Progenitor cell of endocrine pancreas (in vitro differentiated cells): ENCODE data around the gene GCKR. TPM values are rescaled to one million over a fixed set of nuclear protein-coding genes. Genes with fewer than 3 reads are reported as not detected.
"Not testable (repeated sequence)": the region's sequence is repeated elsewhere in the genome, so short reads cannot be mapped to it uniquely, and the experiment has no call there.

Experiments used
- DNase-seq: peaks from one replicate; pipeline ENCODE4 v3.0.0; 2021; ENCODE audit warnings: low spot score; ENCODE audit not compliant: unreplicated experiment
- H3K27ac Mint-ChIP-seq: 2 replicates; pipeline ENCODE4 v1.8.0; 2021; ENCODE audit warnings: mild to moderate bottlenecking, moderate library complexity, mixed read lengths
- H3K27me3 Mint-ChIP-seq: 2 replicates; pipeline ENCODE4 v1.8.0; 2021; ENCODE audit warnings: mixed read lengths
- H3K36me3 Mint-ChIP-seq: 2 replicates; pipeline ENCODE4 v1.8.0; 2022; ENCODE audit warnings: mixed read lengths; ENCODE audit not compliant: insufficient read depth
- H3K4me1 Mint-ChIP-seq: 2 replicates; pipeline ENCODE4 v1.8.0; 2021; ENCODE audit warnings: low read depth, mixed read lengths
- H3K4me3 Mint-ChIP-seq: 2 replicates; pipeline ENCODE4 v1.8.0; 2021; ENCODE audit warnings: low read depth, mild to moderate bottlenecking, moderate library complexity, mixed read lengths
- H3K9me3 Mint-ChIP-seq: 2 replicates; pipeline ENCODE4 v1.8.0; 2021; ENCODE audit warnings: low read depth, mixed read lengths
- CTCF ChIP-seq: fragments of 200-600 bp; sonication (generic); IDR thresholded peaks from one replicate; pipeline ENCODE4 v1.5.0; 2021; ENCODE audit warnings: antibody characterized with exemption, mild to moderate bottlenecking; ENCODE audit not compliant: unreplicated experiment
- total RNA-seq: library from RNA; stranded (reverse); gene quantifications from 2 replicates; pipeline ENCODE4 v1.2.1, GENCODE V29; 2021

GCKR gene
- total RNA-seq, 1 donor from 2014 or later: 2.8 TPM

DNA sequence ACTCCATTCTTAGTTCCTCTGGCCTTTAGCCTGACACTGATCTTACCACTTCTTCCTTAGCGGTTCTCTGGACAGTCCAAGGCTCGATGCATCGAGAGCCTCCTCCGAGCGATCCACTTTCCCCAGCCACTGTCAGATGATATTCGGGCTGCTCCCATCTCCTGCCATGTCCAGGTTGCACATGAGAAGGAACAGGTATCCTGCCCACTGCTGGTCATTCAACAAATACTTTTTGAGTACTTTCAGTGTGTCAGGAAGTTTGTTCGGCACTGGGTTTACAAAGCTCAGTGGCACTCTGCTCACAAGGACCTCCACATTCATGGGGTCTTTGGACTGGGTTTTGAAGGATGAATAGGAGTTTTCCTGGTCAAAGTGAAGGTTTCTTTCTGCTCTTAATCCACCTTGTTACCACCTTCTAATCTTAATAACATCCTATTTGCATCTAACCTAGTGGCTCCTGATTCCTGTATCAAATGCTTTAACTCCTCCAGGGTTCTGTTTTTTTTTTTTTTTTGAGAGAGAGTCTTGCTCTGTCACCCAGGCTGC is 25.8 kb downstream of the GCKR start:
- no peaks in the 10 kb centered on the region for H3K9me3 Mint-ChIP-seq
- no peak for TF ChIP-seq CTCF
- H3K4me1 Mint-ChIP-seq: peaks cover 8% of the 10 kb centered on the region
- DNase-seq: no peak
- no peaks in the 10 kb centered on the region for H3K36me3 Mint-ChIP-seq
- no peaks in the 10 kb centered on the region for H3K27me3 Mint-ChIP-seq
- H3K27ac Mint-ChIP-seq: no peak overlapping the region
- no peak overlapping the region for H3K4me3 Mint-ChIP-seq

- H3K36me3 Mint-ChIP-seq: peaks cover 1% of the 10 kb centered on the region
- no peak for DNase-seq
- H3K4me1 Mint-ChIP-seq: no peaks in the 10 kb centered on the region
- no peaks in the 10 kb centered on the region for H3K9me3 Mint-ChIP-seq
- H3K27ac Mint-ChIP-seq: no peak overlapping the region
- TF ChIP-seq CTCF: no peak
- H3K4me3 Mint-ChIP-seq: no peak overlapping the region
- no peaks in the 10 kb centered on the region for H3K27me3 Mint-ChIP-seq
These were observed 30.5 kb downstream of the GCKR start for GRCh38 chr2:27527182-27527581.

DNA sequence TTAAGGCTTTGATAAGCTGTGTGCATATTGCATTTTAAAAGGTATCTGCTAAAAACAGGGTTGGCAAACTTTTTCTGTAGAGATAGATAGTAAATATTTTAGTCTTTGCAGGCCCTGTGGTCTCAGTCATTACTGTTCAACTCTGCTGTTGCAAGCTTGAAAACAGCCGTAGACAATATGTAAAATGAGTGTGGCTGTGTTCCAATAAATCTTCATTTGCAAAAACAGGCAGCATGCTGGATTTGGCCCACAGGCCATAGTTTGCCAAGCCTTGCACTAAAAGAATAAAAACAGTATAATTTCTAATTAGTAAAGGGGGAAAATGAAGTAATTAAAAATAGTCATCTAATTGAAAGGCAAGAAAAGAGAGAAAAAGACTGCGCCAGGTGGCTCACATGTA is 35.3 kb downstream of the GCKR start:
- TF ChIP-seq CTCF: no peak
- no peak overlapping the region for H3K4me3 Mint-ChIP-seq
- no peaks in the 10 kb centered on the region for H3K4me1 Mint-ChIP-seq
- peaks cover 1% of the 10 kb centered on the region for H3K36me3 Mint-ChIP-seq
- no peaks in the 10 kb centered on the region for H3K9me3 Mint-ChIP-seq
- H3K27ac Mint-ChIP-seq: no peak overlapping the region
- no peaks in the 10 kb centered on the region for H3K27me3 Mint-ChIP-seq
- DNase-seq: no peak

GRCh38 chr2:27537287-27537686 is 40.6 kb downstream of the GCKR start:
- Mint-ChIP-seq H3K27me3 (peaks cover 5% of the 10 kb centered on the region), H3K9me3 (peaks cover 3% of the 10 kb centered on the region), H3K27ac (no peak overlapping the region), H3K4me1 (no peaks in the 10 kb centered on the region), H3K36me3 (no peaks in the 10 kb centered on the region), H3K4me3 (no peak overlapping the region)
- TF ChIP-seq CTCF: no peak
- DNase-seq: no peak

DNA sequence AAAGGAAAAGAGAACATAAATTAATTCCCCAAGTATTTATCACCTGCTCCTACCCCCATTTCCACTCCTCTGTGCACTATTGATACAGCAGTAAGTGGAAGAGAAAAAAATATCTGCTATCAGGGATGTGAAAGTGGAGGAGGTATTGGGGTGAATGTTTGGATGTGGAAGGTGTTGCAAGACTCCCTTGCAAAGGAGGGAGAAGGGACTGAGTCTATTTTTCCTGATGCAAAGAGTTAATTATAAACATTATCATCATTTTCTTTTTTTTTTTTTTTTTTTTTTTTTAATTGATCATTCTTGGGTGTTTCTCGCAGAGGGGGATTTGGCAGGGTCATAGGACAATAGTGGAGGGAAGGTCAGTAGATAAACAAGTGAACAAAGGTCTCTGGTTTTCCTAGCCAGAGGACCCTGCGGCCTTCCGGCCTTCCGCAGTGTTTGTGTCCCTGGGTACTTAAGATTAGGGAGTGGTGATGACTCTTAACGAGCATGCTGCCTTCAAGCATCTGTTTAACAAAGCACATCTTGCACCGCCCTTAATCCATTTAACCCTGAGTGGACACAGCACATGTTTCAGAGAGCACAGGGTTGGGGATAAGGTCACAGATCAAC is 42.3 kb downstream of the GCKR start:
- H3K36me3 Mint-ChIP-seq, H3K27ac Mint-ChIP-seq, H3K4me3 Mint-ChIP-seq, H3K4me1 Mint-ChIP-seq, H3K9me3 Mint-ChIP-seq, H3K27me3 Mint-ChIP-seq, DNase-seq: not testable (repeated sequence)

DNA sequence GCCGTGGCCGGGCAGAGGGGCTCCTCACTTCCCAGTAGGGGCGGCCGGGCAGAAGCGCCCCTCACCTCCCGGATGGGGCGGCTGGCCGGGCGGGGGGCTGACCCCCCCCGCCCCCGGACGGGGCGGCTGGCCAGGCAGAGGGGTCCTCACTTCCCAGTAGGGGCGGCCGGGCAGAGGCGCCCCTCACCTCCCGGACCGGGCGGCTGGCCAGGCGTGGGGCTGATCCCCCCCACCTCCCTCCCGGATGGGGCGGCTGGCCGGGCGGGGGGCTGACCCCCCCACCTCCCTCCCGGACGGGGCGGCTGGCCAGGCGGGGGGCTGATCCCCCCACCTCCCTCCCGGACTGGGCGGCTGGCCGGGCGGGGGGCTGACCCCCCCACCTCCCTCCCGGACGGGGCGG is 43.0 kb downstream of the GCKR start:
- H3K27me3 Mint-ChIP-seq, H3K4me1 Mint-ChIP-seq, H3K4me3 Mint-ChIP-seq, H3K36me3 Mint-ChIP-seq, H3K27ac Mint-ChIP-seq, DNase-seq, H3K9me3 Mint-ChIP-seq: not testable (repeated sequence)
